Activated CD8-positive, alpha-beta T cell treated with anti-CD3 and anti-CD28 coated beads for 36 hours (primary cell): ENCODE measurements around the gene VDR. TPM values are rescaled to one million over a fixed set of nuclear protein-coding genes. Genes with fewer than 3 reads are reported as not detected.

Experiments used
- ATAC-seq: fragments of 200-7000 bp; cut with Tn5 transposase; one replicate; pipeline ENCODE4 v1.10.0; 2021; ENCODE audit warnings: mild to moderate bottlenecking, moderate library complexity
- CTCF ChIA-PET: fragments of 350-600 bp; sonication (Branson Sonifier 250); formaldehyde crosslinking; loops from one replicate; lab custom pipeline; 2021; ENCODE audit warnings: antibody characterized with exemption; lab: Charles Lee
- POLR2A ChIA-PET: fragments of 350-600 bp; sonication (Branson Sonifier 250); formaldehyde crosslinking; loops from one replicate; lab custom pipeline; 2021; ENCODE audit warnings: antibody characterized with exemption; lab: Charles Lee
- DNase-seq: peaks from one replicate; pipeline ENCODE4 v3.0.0-alpha.2; 2020
- H3K27ac Mint-ChIP-seq: one replicate; pipeline ENCODE4 v1.8.0; 2021; ENCODE audit warnings: mild to moderate bottlenecking, mixed read lengths
- H3K27me3 Mint-ChIP-seq: one replicate; pipeline ENCODE4 v1.8.0; 2021; ENCODE audit warnings: mixed read lengths
- H3K36me3 Mint-ChIP-seq: one replicate; pipeline ENCODE4 v1.8.0; 2021; ENCODE audit warnings: low read depth, mixed read lengths
- H3K4me1 Mint-ChIP-seq: one replicate; pipeline ENCODE4 v1.8.0; 2021; ENCODE audit warnings: low read depth, mixed read lengths
- H3K4me3 Mint-ChIP-seq: one replicate; pipeline ENCODE4 v1.8.0; 2021; ENCODE audit warnings: mild to moderate bottlenecking, moderate library complexity, mixed read lengths
- H3K9me3 Mint-ChIP-seq: one replicate; pipeline ENCODE4 v1.8.0; 2021; ENCODE audit warnings: mixed read lengths
- CTCF ChIP-seq: fragments of 200-600 bp; IDR thresholded peaks from one replicate; pipeline ENCODE4 v1.8.0; 2022; ENCODE audit warnings: antibody characterized with exemption, mild to moderate bottlenecking
- intact Hi-C: fragments of 100-400 bp; cut with micrococcal nuclease; formaldehyde crosslinking; loops from one replicate; pipeline ENCODE4 v1.10.0; 2022
- total RNA-seq, 2 experiments: library from RNA; stranded (reverse); gene quantifications; one replicate each; pipeline ENCODE4 v1.2.3, GENCODE V29; 2021

The VDR gene
- total RNA-seq, 2 experiments from 2014 or later = 84.6 to 86.4 TPM

- DNase-seq = no peak
- Mint-ChIP-seq H3K27me3 (peaks cover 2% of the 10 kb centered on the region), H3K4me3 (no peak overlapping the region), H3K9me3 (no peaks in the 10 kb centered on the region), H3K36me3 (no peaks in the 10 kb centered on the region), H3K27ac (no peak overlapping the region), H3K4me1 (no peaks in the 10 kb centered on the region)
- no peak for ATAC-seq
- no peak for TF ChIP-seq CTCF
- ChIA-PET POLR2A (no interaction called here), CTCF (interaction anchor here (1.0 to 4.2 kb wide), 3 partner anchors 11 to 248 kb away, joined by 3 to 19 read pairs (median 3); no protein-coding TSS in a partner anchor)
- intact Hi-C loops = no loop called here
Measured at GRCh38 chr12:47935184-47935583, 30.4 kb upstream of the VDR start.

- ChIA-PET POLR2A (interaction anchor here (1.0 kb wide), 1 partner anchor 93 kb away, joined by 3 read pairs; no protein-coding TSS in a partner anchor), CTCF (interaction anchor here (1.5 kb wide), 1 partner anchor 19 kb away, joined by 5 read pairs; no protein-coding TSS in a partner anchor)
- Mint-ChIP-seq H3K27me3 (peaks cover 2% of the 10 kb centered on the region), H3K9me3 (no peaks in the 10 kb centered on the region), H3K36me3 (no peaks in the 10 kb centered on the region), H3K4me1 (no peaks in the 10 kb centered on the region), H3K4me3 (no peak overlapping the region), H3K27ac (no peak overlapping the region)
- ATAC-seq = no peak
- no peak for DNase-seq
- intact Hi-C loops = no loop called here
- TF ChIP-seq CTCF = no peak
Measured at GRCh38 chr12:47931187-47931586, 26.4 kb upstream of the VDR start.

GRCh38 chr12:47930634-47931033, 25.8 kb upstream of the VDR start:
- Mint-ChIP-seq H3K9me3 (no peaks in the 10 kb centered on the region), H3K4me3 (no peak overlapping the region), H3K4me1 (no peaks in the 10 kb centered on the region), H3K36me3 (no peaks in the 10 kb centered on the region), H3K27me3 (peaks cover 2% of the 10 kb centered on the region), H3K27ac (no peak overlapping the region)
- DNase-seq = no peak
- no peak for TF ChIP-seq CTCF
- POLR2A ChIA-PET = interaction anchor here (0.6 to 1.0 kb wide), 2 partner anchors 93 to 174 kb away, joined by 3 read pairs; no protein-coding TSS in a partner anchor
- no peak for ATAC-seq
- CTCF ChIA-PET = interaction anchor here (1.3 to 1.5 kb wide), 2 partner anchors 19 to 33 kb away, joined by 4 to 5 read pairs; partner anchors contain the start of gene TMEM106C
- intact Hi-C loops = no loop called here

- Mint-ChIP-seq H3K36me3 (no peaks in the 10 kb centered on the region), H3K9me3 (no peaks in the 10 kb centered on the region), H3K4me1 (no peaks in the 10 kb centered on the region), H3K27ac (no peak overlapping the region), H3K27me3 (peaks cover 12% of the 10 kb centered on the region), H3K4me3 (no peak overlapping the region)
- POLR2A ChIA-PET = no interaction called here
- no peak for TF ChIP-seq CTCF
- intact Hi-C loops = no loop called here
- CTCF ChIA-PET = interaction anchor here (1.2 to 1.5 kb wide), 2 partner anchors 36 to 186 kb away, joined by 3 read pairs; partner anchors contain the start of gene TMEM106C
- DNase-seq (no peak), ATAC-seq (no peak)
Measured at GRCh38 chr12:47927346-47927745, 22.6 kb upstream of the VDR start.

- H3K4me1 Mint-ChIP-seq = peaks cover 2% of the 10 kb centered on the region
- H3K36me3 Mint-ChIP-seq = no peaks in the 10 kb centered on the region
- DNase-seq = no peak
- no peak for ATAC-seq
- POLR2A ChIA-PET = no interaction called here
- no peak overlapping the region for H3K27ac Mint-ChIP-seq
- intact Hi-C loops = no loop called here
- peaks cover 18% of the 10 kb centered on the region for H3K27me3 Mint-ChIP-seq
- CTCF ChIA-PET = interaction anchor here (0.6 kb wide), 1 partner anchor 470 kb away, joined by 3 read pairs; no protein-coding TSS in a partner anchor
- no peak for TF ChIP-seq CTCF
- no peaks in the 10 kb centered on the region for H3K9me3 Mint-ChIP-seq
- H3K4me3 Mint-ChIP-seq = no peak overlapping the region
Measured at GRCh38 chr12:47921907-47922306, 17.1 kb upstream of the VDR start.
